PC-3 (cell line): ENCODE results near the gene UBE4B. TPM values are rescaled to one million over a fixed set of nuclear protein-coding genes. Genes with fewer than 3 reads are reported as not detected.
A peak's percentile ranks its signal among the peaks of the same experiment; 100 is the strongest.

Experiments used
- ATAC-seq: fragments of 200-7000 bp; cut with Tn5 transposase; 2 replicates; pipeline ENCODE4 v1.9.1; 2020; ENCODE audit warnings: mild to moderate bottlenecking, moderate library complexity
- BruUV-seq: library from RNA; stranded (reverse); fragments of 400-500 nt; replicated peaks from 2 replicates; lab custom pipeline; 2021; lab: Mats Ljungman, UMichigan
- CTCF ChIA-PET: fragments of 300-600 bp; sonication (Branson Sonifier 250); formaldehyde crosslinking; loops from one replicate; lab custom pipeline; 2022; ENCODE audit warnings: antibody characterized with exemption; lab: Charles Lee
- POLR2A ChIA-PET: fragments of 300-600 bp; sonication (Branson Sonifier 250); formaldehyde crosslinking; loops from one replicate; lab custom pipeline; 2022; ENCODE audit warnings: antibody characterized with exemption; ENCODE audit not compliant: unreplicated experiment; lab: Charles Lee
- DNase-seq: peaks from one replicate; pipeline ENCODE4 v3.0.0-alpha.2; 2015
- H2AFZ ChIP-seq: fragments of 300-600 bp; sonication (generic); 2 replicates; pipeline ENCODE4 v1.6.0; 2016; ENCODE audit warnings: antibody characterized with exemption, low read length
- H3F3A ChIP-seq: fragments of 300-600 bp; sonication (generic); one replicate; pipeline ENCODE4 v1.6.0; 2017; ENCODE audit warnings: antibody characterized with exemption, low read length, control low read depth, mild to moderate bottlenecking; ENCODE audit not compliant: unreplicated experiment
- H3K27ac ChIP-seq: fragments of 300-600 bp; sonication (generic); 2 replicates; pipeline ENCODE4 v1.5.1; 2016; ENCODE audit warnings: mild to moderate bottlenecking, low read length
- H3K27me3 ChIP-seq: fragments of 300-600 bp; sonication (generic); 2 replicates; pipeline ENCODE4 v1.6.1; 2016; ENCODE audit warnings: low read length, mixed read lengths
- H3K36me3 ChIP-seq: fragments of 300-600 bp; sonication (generic); 2 replicates; pipeline ENCODE4 v1.6.1; 2016; ENCODE audit warnings: low read depth, mixed run types, low read length, mixed read lengths
- H3K4me1 ChIP-seq: fragments of 300-600 bp; sonication (generic); 2 replicates; pipeline ENCODE4 v1.5.1; 2016; ENCODE audit warnings: low read length; ENCODE audit not compliant: insufficient read depth
- H3K4me2 ChIP-seq: fragments of 300-600 bp; sonication (generic); 2 replicates; pipeline ENCODE4 v1.6.0; 2016; ENCODE audit warnings: low read length
- H3K4me3 ChIP-seq: fragments of 300-600 bp; sonication (generic); 2 replicates; pipeline ENCODE4 v1.5.1; 2016; ENCODE audit warnings: mild to moderate bottlenecking, low read length, mixed read lengths
- H3K79me2 ChIP-seq: fragments of 300-600 bp; sonication (generic); 2 replicates; pipeline ENCODE4 v1.6.1; 2017; ENCODE audit warnings: low read length, mixed read lengths
- H3K9ac ChIP-seq: fragments of 300-600 bp; sonication (generic); 2 replicates; pipeline ENCODE4 v1.6.0; 2016; ENCODE audit warnings: mild to moderate bottlenecking, low read length
- H3K9me2 ChIP-seq: fragments of 300-600 bp; sonication (generic); replicated peaks from 2 replicates; pipeline ENCODE4 v1.6.1; 2016; ENCODE audit warnings: mixed run types, low read length, mixed read lengths
- H3K9me3 ChIP-seq: fragments of 300-600 bp; sonication (generic); 2 replicates; pipeline ENCODE4 v1.6.1; 2016; ENCODE audit warnings: low read length, mixed read lengths
- H4K20me1 ChIP-seq: fragments of 300-600 bp; sonication (generic); 2 replicates; pipeline ENCODE4 v1.6.1; 2016; ENCODE audit warnings: low read length, mixed read lengths
- CTCF ChIP-seq: fragments of 300-600 bp; sonication (generic); conservative IDR thresholded peaks from 2 replicates; pipeline ENCODE4 v1.5.1; 2017; ENCODE audit warnings: antibody characterized with exemption, low read depth, mild to moderate bottlenecking, low read length
- EZH2 ChIP-seq: fragments of 300-600 bp; sonication (generic); IDR thresholded peaks from one replicate; pipeline ENCODE4 v1.6.1; 2017; ENCODE audit warnings: antibody characterized with exemption, mild to moderate bottlenecking, low read length; ENCODE audit not compliant: unreplicated experiment
- EZH2phosphoT487 ChIP-seq: fragments of 300-600 bp; sonication (generic); IDR thresholded peaks from 2 replicates; pipeline ENCODE4 v1.6.1; 2018; ENCODE audit warnings: mild to moderate bottlenecking, antibody characterized with exemption, low read length, borderline replicate concordance
- intact Hi-C: fragments of 100-400 bp; cut with micrococcal nuclease; formaldehyde crosslinking; loops from 2 replicates; pipeline ENCODE4 v1.9.0; 2023
- total RNA-seq: library from RNA; depleted of rRNA; stranded (reverse); fragments of >200 nt; gene quantifications from 2 replicates; pipeline ENCODE4 v1.2.3, GENCODE V29; 2014

The UBE4B gene
- total RNA-seq, 1 experiment from 2014 or later = 37.9 TPM

- peak; percentile 62 for DNase-seq
- no peak overlapping the region for H3K27ac ChIP-seq
Measured at GRCh38 chr1:10031461-10031860, 1.3 kb upstream of the UBE4B start.

GRCh38 chr1:10033359-10033845 is 644 bp downstream of the UBE4B start:
- POLR2A ChIA-PET = interaction anchor here (0.8 kb wide), 1 partner anchor 162 kb away, joined by 3 read pairs; no protein-coding TSS in a partner anchor
- no peaks in the 10 kb centered on the region for H3F3A ChIP-seq
- H3K79me2 ChIP-seq = peaks cover 52% of the 10 kb centered on the region
- H2AFZ ChIP-seq = peak overlapping the region; percentile 90
- intact Hi-C loops = loop anchor here (2.0 to 5.0 kb wide), 3 partner anchors 36 to 161 kb away; partner anchors contain the start of genes LZIC, NMNAT1 and RBP7
- H3K9me3 ChIP-seq = no peaks in the 10 kb centered on the region
- H4K20me1 ChIP-seq = no peaks in the 10 kb centered on the region
- peak overlapping the region; percentile 84 for H3K27ac ChIP-seq
- H3K9me2 ChIP-seq = no peaks in the 10 kb centered on the region
- H3K4me3 ChIP-seq = peak overlapping the region; percentile 81
- H3K27me3 ChIP-seq = no peaks in the 10 kb centered on the region
- DNase-seq = peak; percentile 46
- H3K4me2 ChIP-seq = peak overlapping the region; percentile 86
- BruUV-seq = no TSS peak
- CTCF ChIA-PET = interaction anchor here (0.6 kb wide), 1 partner anchor 83 kb away, joined by 3 read pairs; no protein-coding TSS in a partner anchor
- peaks cover 3% of the 10 kb centered on the region; the same call in 1 of the 2 replicates for H3K36me3 ChIP-seq
- H3K9ac ChIP-seq = peak overlapping the region; percentile 81
- H3K4me1 ChIP-seq = peaks cover 13% of the 10 kb centered on the region
- ATAC-seq = peak; percentile 35
- TF ChIP-seq EZH2phosphoT487 (no peak), CTCF (no peak), EZH2 (no peak)

More at GRCh38 chr1:10031461-10031860, 1.3 kb upstream of the UBE4B start:
- ChIA-PET CTCF (no interaction called here), POLR2A (no interaction called here)
- Histone ChIP-seq H3K4me3 (0 out of 2 replicates have a peak overlapping the region, but pooled peaks have one; percentile 19), H3K4me2 (peak overlapping the region; percentile 41), H3K9ac (no peak overlapping the region), H3K36me3 (no peaks in the 10 kb centered on the region), H3K79me2 (peaks cover 32% of the 10 kb centered on the region), H2AFZ (0 out of 2 replicates have a peak overlapping the region, but pooled peaks have one; percentile 11), H4K20me1 (no peaks in the 10 kb centered on the region), H3K9me3 (no peaks in the 10 kb centered on the region), H3K27me3 (no peaks in the 10 kb centered on the region), H3K4me1 (peaks cover 13% of the 10 kb centered on the region), H3F3A (no peaks in the 10 kb centered on the region), H3K9me2 (no peaks in the 10 kb centered on the region)
- no peak for ATAC-seq
- TF ChIP-seq EZH2 (no peak), EZH2phosphoT487 (no peak)
- intact Hi-C loops = loop anchor here (5.0 kb wide), 2 partner anchors 34 to 159 kb away; partner anchors contain the start of gene RBP7
- BruUV-seq = no TSS peak

DNA sequence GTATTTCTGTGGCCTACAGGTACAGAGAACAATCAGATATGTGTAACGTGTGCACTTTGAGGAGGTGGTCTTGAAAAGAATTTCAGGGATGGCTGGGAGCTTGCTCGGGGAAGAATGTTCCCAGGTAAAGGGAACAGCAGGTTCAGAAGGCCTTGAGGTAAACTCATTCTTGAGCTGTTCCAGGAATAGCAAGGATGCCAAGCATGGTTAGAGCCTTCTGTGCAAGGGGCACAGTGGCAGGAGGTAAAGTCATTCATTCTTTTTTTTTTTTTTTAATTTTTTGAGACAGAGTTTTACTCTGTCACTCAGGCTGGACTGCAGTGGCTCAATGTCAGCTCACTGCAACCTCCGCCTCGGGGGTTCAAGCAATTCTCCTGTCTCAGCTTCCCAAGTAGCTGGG is 10.0 kb downstream of the UBE4B start:
- intact Hi-C loops = no loop called here
- TF ChIP-seq EZH2 = no peak
- no peak for TF ChIP-seq EZH2phosphoT487
- TF ChIP-seq CTCF = no peak
- Histone ChIP-seq H3K9ac (no peak overlapping the region), H3K4me3 (no peak overlapping the region), H3K27ac (no peak overlapping the region), H4K20me1 (peaks cover 9% of the 10 kb centered on the region; the same call in 1 of the 2 replicates), H3K36me3 (0 out of 2 replicates have a peak, but pooled peaks cover under 1% of the 10 kb centered on the region), H3K9me2 (no peaks in the 10 kb centered on the region), H3K9me3 (no peaks in the 10 kb centered on the region), H2AFZ (no peak overlapping the region), H3K79me2 (peaks cover 84% of the 10 kb centered on the region), H3K4me2 (no peak overlapping the region), H3F3A (no peaks in the 10 kb centered on the region), H3K4me1 (no peaks in the 10 kb centered on the region), H3K27me3 (no peaks in the 10 kb centered on the region)
- no TSS peak for BruUV-seq
- CTCF ChIA-PET = no interaction called here
- POLR2A ChIA-PET = no interaction called here
- no peak for DNase-seq
- no peak for ATAC-seq
